ENCODE measurements around the gene MIB2. TPM values are rescaled to one million over a fixed set of nuclear protein-coding genes. Genes with fewer than 3 reads are reported as not detected.

MIB2 gene
- total and polyA plus RNA-seq, 2 donors (not counting 1 experiment from before 2014, with no cell fraction given), result 94.0 to 95.9 TPM

GRCh38 chr1:1610796-1611195 lies 4.5 kb upstream of the MIB2 start:
- TF ChIP-seq EZH2 (IDR thresholded peaks at IDR 0.05; ENCODE audit: borderline replicate concordance, insufficient read depth, low read depth, low read length, poor library complexity, severe bottlenecking) (no peak), CTCF (IDR thresholded peaks at IDR 0.05) (no peak)
- WGBS (ENCODE audit: insufficient coverage), result 95% methylated on average over 9 of the region's 9 CpGs
- H3K9me3 Mint-ChIP-seq (ENCODE audit: insufficient read depth), result no peaks in the 10 kb centered on the region
- peaks cover 6% of the 10 kb centered on the region for H4K20me1 ChIP-seq (ENCODE audit: control insufficient read depth, insufficient read depth, low read length, poor library complexity, severe bottlenecking)
- H2AFZ ChIP-seq (ENCODE audit: insufficient read depth, low read depth, low read length, poor library complexity, severe bottlenecking), result no peak overlapping the region
- no peak overlapping the region for H3K27ac Mint-ChIP-seq
- peaks cover 20 to 25% of the 10 kb centered on the region in 2 donors for H3K4me1 ChIP-seq (ENCODE audit: control insufficient read depth in 2 of 2, insufficient read depth in 2 of 2, low read length in 2 of 2)
- no peak overlapping the region for H3K9ac ChIP-seq (ENCODE audit: low read length)
- H3K27me3 Mint-ChIP-seq, result no peaks in the 10 kb centered on the region
- POLR2A ChIA-PET, result no interaction called here
- H3K27ac ChIP-seq (ENCODE audit: low read length in 2 of 2), result no peak overlapping the region
- ATAC-seq (ENCODE audit: low read depth) (no peak), DNase-seq (no peak)
- peaks cover 15% of the 10 kb centered on the region for H3K79me2 ChIP-seq (ENCODE audit: control insufficient read depth, insufficient read depth, low read length)
- intact Hi-C loops (cut with micrococcal nuclease), result no loop called here
- peaks cover 29% of the 10 kb centered on the region for H3K4me1 Mint-ChIP-seq
- H3K36me3 ChIP-seq (replicated peaks in 1 of 2; ENCODE audit: control extremely low read depth in 1 of 2, control insufficient read depth in 1 of 2, extremely low read depth in 1 of 2, insufficient read depth in 2 of 2, low read length in 1 of 2), result no peaks in the 10 kb centered on the region
- H3K4me2 ChIP-seq (replicated peaks; ENCODE audit: low read depth, low read length, poor library complexity, severe bottlenecking), result no peak overlapping the region
- H3K4me3 ChIP-seq (ENCODE audit: control extremely low read depth in 1 of 5, extremely low read depth in 1 of 5, insufficient read depth in 1 of 5, low read depth in 2 of 5, low read length in 4 of 5), result no peak overlapping the region
- H3K9me3 ChIP-seq (ENCODE audit: control extremely low read depth in 1 of 3, control insufficient read depth in 2 of 3, insufficient read depth in 1 of 3, low read length in 2 of 3), result no peaks in the 10 kb centered on the region
- H3K4me3 Mint-ChIP-seq, result no peak overlapping the region
- CTCF ChIA-PET, result no interaction called here
- H3K27me3 ChIP-seq (replicated peaks in 1 of 4; ENCODE audit: control extremely low read depth in 1 of 4, control insufficient read depth in 3 of 4, insufficient read depth in 4 of 4, low read length in 3 of 4), result no peaks in the 10 kb centered on the region

- DNase-seq (no peak), ATAC-seq (ENCODE audit: low read depth) (no peak)
- TF ChIP-seq EZH2 (IDR thresholded peaks at IDR 0.05; ENCODE audit: borderline replicate concordance, insufficient read depth, low read depth, low read length, poor library complexity, severe bottlenecking) (no peak), CTCF (IDR thresholded peaks at IDR 0.05) (no peak)
- Histone ChIP-seq H3K27me3 (replicated peaks in 1 of 4; ENCODE audit: control extremely low read depth in 1 of 4, control insufficient read depth in 3 of 4, insufficient read depth in 4 of 4, low read length in 3 of 4) (no peaks in the 10 kb centered on the region), H3K27ac (ENCODE audit: low read length in 2 of 2) (no peak overlapping the region), H3K9ac (ENCODE audit: low read length) (no peak overlapping the region), H3K4me2 (replicated peaks; ENCODE audit: low read depth, low read length, poor library complexity, severe bottlenecking) (no peak overlapping the region), H2AFZ (ENCODE audit: insufficient read depth, low read depth, low read length, poor library complexity, severe bottlenecking) (no peak overlapping the region), H3K79me2 (ENCODE audit: control insufficient read depth, insufficient read depth, low read length) (peaks cover 21% of the 10 kb centered on the region), H3K4me3 (ENCODE audit: control extremely low read depth in 1 of 5, extremely low read depth in 1 of 5, insufficient read depth in 1 of 5, low read depth in 2 of 5, low read length in 4 of 5) (no peak overlapping the region), H3K9me3 (ENCODE audit: control extremely low read depth in 1 of 3, control insufficient read depth in 2 of 3, insufficient read depth in 1 of 3, low read length in 2 of 3) (no peaks in the 10 kb centered on the region), H3K36me3 (replicated peaks in 1 of 2; ENCODE audit: control extremely low read depth in 1 of 2, control insufficient read depth in 1 of 2, extremely low read depth in 1 of 2, insufficient read depth in 2 of 2, low read length in 1 of 2) (no peaks in the 10 kb centered on the region), H3K4me1 (ENCODE audit: control insufficient read depth in 2 of 2, insufficient read depth in 2 of 2, low read length in 2 of 2) (peaks cover 22 to 28% of the 10 kb centered on the region in 2 donors), H4K20me1 (ENCODE audit: control insufficient read depth, insufficient read depth, low read length, poor library complexity, severe bottlenecking) (peaks cover 14% of the 10 kb centered on the region)
- ChIA-PET CTCF (no interaction called here), POLR2A (no interaction called here)
- H3K27me3 Mint-ChIP-seq, result no peaks in the 10 kb centered on the region
- no CpG with 5 or more reads among the region's 3 CpGs for WGBS (ENCODE audit: insufficient coverage)
- H3K9me3 Mint-ChIP-seq (ENCODE audit: insufficient read depth), result no peaks in the 10 kb centered on the region
- H3K4me1 Mint-ChIP-seq, result peaks cover 29% of the 10 kb centered on the region
- intact Hi-C loops (cut with micrococcal nuclease), result no loop called here
- H3K4me3 Mint-ChIP-seq, result no peak overlapping the region
- no peak overlapping the region for H3K27ac Mint-ChIP-seq
These were observed 3.2 kb upstream of the MIB2 start for GRCh38 chr1:1612104-1612400.

All from B cell (primary cell).